ENCODE data around the gene DNAJC4.
A peak's percentile ranks its signal among the peaks of the same experiment; 100 is the strongest.

Gene DNAJC4, protein sequence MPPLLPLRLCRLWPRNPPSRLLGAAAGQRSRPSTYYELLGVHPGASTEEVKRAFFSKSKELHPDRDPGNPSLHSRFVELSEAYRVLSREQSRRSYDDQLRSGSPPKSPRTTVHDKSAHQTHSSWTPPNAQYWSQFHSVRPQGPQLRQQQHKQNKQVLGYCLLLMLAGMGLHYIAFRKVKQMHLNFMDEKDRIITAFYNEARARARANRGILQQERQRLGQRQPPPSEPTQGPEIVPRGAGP

DNA sequence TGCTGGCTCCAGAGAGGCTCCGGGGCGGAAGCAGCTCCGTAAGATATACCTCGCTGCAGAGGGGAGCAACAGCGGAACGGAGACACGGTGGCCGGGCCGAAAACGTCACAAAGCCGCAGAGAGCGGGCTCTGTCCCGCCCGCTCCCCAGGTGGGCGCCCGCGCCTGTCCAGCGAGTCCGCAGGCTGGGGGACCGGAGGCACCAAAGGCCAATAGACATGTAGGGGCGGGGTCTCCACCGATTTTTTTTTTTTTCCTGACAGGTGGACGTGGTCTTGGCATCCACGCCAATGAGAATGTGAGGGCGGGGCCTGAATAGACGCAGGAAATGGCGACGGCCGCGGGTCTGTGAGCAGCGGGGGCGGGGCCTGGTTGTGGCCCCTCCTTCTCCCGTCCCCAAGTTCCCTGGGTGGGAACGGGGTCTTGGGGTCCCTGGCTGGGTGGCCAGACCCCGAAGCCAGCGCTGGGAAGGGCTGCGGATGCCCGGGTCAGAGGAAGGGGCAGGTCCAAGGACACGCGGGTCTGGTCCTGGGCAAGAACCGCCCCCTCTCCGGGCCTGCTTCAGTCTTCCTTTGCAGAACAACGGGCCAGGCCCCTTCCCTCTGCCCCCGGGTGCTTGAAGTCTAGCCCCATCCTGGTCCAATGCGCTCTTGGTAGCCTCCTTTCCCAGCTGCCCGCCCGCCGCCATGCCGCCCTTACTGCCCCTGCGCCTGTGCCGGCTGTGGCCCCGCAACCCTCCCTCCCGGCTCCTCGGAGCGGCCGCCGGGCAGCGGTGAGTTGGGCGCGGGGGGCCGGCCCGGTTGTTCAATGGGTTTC is at the start of gene DNAJC4:
Gene DNAJC4, plus strand, starts transcription at position 378 of the 814 bp plus-strand sequence. Its CDS starts 307 bp downstream, at position 685.
- Mint-ChIP-seq H3K4me3 (peak within 1 kb of the TSS; percentile 85), H3K9me3 (no peaks in the 10 kb centered on the region), H3K36me3 (ENCODE audit: low read depth) (no peaks in the 10 kb centered on the region), H3K4me1 (ENCODE audit: low read depth) (peaks cover 35% of the 10 kb centered on the region), H3K27me3 (ENCODE audit: low read depth) (no peaks in the 10 kb centered on the region), H3K27ac (peak within 1 kb of the TSS; percentile 91)

DNA sequence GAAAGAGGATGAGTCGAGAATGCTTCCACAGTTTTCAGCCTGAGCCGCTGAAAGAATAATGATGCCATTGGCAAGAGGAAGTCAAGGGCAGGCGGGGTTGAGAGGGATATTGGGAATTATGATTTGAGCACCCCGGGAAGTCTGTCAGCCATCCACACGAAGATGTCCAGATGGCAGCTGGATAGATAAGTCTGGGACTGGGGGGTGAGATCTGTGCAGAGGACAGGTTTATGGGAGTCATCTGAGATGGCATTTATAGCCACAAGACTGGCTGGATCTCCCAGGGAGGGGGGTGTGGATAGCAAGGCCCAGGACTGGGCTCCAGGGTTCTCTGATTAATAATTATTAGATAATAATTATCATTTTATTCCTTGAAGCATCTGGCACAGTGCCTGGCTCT is 49.5 kb upstream of the DNAJC4 start:
- Mint-ChIP-seq H3K27me3 (ENCODE audit: low read depth) (no peaks in the 10 kb centered on the region), H3K9me3 (no peaks in the 10 kb centered on the region), H3K36me3 (ENCODE audit: low read depth) (peaks cover 8% of the 10 kb centered on the region), H3K4me1 (ENCODE audit: low read depth) (peaks cover 38% of the 10 kb centered on the region), H3K27ac (no peak overlapping the region), H3K4me3 (no peak overlapping the region)

DNA sequence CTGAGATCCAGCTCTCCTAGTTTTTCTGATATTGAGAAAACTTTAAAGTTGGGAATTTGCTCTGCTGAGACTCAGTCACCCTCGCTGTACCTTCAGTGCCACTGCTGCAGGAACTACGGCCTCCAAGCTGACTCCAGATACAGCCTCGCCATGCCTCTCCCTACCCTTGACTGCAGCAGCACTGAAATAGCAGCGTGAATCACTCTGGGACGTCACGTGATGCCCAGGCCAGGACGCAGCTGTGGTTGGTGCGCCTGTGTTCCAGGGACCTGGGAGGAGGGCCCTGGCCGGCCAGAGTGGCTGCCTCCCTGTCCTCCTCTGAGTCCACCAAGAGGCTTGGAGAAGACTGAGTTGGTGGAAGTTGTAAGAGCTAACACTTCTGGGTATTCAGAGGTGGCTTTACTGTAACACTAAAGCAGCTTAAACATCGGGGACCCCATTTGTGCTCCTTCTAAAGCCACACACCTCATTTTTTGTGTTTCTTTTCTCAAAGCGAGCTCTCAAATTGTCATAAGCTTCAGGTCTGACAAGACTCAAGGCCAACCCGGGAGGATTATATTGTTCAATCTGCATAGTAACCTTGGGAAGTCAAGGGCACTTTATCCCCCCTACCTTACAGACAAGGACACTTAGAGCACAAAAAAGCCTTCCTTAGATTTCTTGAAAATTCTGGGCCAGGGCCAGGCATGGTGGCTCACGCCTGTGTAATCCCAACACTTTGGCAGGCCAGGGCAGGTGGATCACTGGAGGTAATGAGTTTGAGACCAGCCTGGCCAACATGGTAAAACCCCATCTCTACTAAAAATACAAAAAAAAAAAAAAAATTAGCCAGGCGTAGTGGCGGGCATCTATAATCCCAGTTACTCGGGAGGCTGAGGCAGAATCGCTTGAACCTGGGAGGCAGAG is 48.6 kb upstream of the DNAJC4 start:
- Mint-ChIP-seq H3K9me3 (no peaks in the 10 kb centered on the region), H3K4me3 (no peak overlapping the region), H3K36me3 (ENCODE audit: low read depth) (peaks cover 10% of the 10 kb centered on the region), H3K27ac (peak overlapping the region; percentile 20), H3K27me3 (ENCODE audit: low read depth) (no peaks in the 10 kb centered on the region), H3K4me1 (ENCODE audit: low read depth) (peaks cover 37% of the 10 kb centered on the region)

DNA sequence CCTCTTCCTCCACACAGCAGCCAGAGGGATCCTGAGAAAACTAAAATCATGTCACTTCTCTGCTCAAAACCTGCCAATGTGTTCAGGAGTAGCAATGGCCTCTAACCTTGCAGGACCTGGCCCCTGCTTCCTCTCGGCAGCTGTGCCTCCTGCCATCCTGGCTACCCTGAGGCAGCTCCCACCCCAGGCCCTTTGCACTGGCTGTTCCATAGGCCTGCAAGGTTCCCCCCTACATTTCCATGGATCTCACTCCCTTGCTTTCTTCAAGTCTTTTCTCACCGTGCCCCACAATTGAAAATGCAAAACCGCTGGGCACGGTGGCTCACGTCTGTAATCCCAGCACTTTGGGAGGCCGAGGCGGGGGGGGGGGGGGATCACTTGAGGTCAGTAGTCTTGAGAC is 46.5 kb upstream of the DNAJC4 start:
- H3K4me1 Mint-ChIP-seq (ENCODE audit: low read depth) = peaks cover 27% of the 10 kb centered on the region
- H3K4me3 Mint-ChIP-seq = peak overlapping the region; percentile 60
- no peaks in the 10 kb centered on the region for H3K27me3 Mint-ChIP-seq (ENCODE audit: low read depth)
- H3K36me3 Mint-ChIP-seq (ENCODE audit: low read depth) = peaks cover 13% of the 10 kb centered on the region
- H3K27ac Mint-ChIP-seq = no peak overlapping the region
- no peaks in the 10 kb centered on the region for H3K9me3 Mint-ChIP-seq

DNA sequence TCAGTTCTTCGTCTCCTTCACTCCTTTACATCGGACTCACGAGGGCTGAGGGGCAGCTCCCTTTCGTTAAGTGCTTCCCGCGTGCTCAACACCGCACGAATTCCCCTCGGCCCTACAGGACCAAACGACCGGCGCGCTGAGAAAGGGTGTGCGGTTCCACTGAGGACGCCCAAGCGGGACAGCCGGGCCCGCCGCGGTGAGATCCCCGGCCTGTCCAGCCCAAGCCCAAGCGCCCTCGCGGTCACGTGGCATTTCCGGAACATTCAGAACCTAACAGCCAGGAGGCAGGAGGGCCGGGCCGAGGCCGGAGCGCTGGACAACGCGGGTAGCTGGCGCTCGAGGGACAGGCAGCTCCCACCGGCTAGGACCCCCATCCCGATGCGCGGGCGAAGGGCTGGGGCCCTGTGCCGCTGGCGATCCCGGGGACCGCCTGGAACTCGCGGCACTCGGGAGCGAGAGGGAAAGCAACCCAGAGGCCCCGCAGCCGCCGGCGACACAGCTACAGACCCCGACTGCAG is 45.1 kb upstream of the DNAJC4 start:
- Mint-ChIP-seq H3K27me3 (ENCODE audit: low read depth) (no peaks in the 10 kb centered on the region), H3K9me3 (no peaks in the 10 kb centered on the region), H3K36me3 (ENCODE audit: low read depth) (peaks cover 13% of the 10 kb centered on the region), H3K4me3 (peak overlapping the region; percentile 99), H3K27ac (peak overlapping the region; percentile 99), H3K4me1 (ENCODE audit: low read depth) (peaks cover 32% of the 10 kb centered on the region)

DNA sequence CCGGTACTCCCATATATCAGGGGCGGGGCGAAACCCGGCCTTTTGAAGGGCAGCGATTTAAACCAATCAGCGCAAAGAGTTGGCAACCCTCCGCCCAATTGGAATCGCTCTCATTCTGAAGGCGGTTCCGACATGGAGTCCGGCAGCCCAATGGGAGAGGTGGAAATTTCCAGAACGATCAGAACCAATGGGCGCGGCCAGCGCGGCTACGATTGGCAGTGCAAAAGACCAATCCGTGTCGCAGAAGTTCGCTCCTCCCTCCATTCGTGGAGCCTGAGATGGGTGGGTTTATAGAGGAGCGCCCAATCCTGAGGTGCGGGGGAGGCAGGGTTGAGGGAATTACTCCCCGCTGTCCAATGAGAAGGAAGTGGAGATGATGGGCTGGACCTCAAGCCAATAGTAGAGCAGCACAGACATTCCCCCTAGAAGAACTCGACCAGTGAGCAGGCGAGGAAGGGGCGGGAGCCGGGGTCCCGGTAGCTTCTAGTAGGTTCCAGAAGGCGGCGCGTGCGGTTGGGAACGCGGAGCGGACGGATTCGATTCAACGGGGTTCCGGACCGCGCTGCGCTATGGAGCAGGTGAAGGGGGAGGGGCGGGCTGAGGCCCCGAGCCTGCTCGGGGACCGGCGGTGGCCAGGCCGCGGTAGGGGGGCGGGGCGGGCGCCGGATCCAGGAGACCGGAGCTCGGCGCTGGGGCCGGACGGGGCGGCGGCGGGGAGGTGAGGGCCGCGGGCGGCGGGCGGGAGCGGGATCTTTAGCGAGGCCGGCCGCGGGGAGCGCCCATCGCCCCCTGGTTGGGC is 44.5 kb upstream of the DNAJC4 start, which contains the start of gene STIP1:
Gene STIP1, plus strand, starts transcription at position 479 of the 799 bp plus-strand sequence. Its CDS starts 91 bp downstream, at position 570.
- Mint-ChIP-seq H3K36me3 (ENCODE audit: low read depth) (peaks cover 16% of the 10 kb centered on the region), H3K27ac (peak within 1 kb of the TSS; percentile 99), H3K9me3 (no peaks in the 10 kb centered on the region), H3K27me3 (ENCODE audit: low read depth) (no peaks in the 10 kb centered on the region), H3K4me1 (ENCODE audit: low read depth) (peaks cover 34% of the 10 kb centered on the region), H3K4me3 (peak within 1 kb of the TSS; percentile 99)

DNA sequence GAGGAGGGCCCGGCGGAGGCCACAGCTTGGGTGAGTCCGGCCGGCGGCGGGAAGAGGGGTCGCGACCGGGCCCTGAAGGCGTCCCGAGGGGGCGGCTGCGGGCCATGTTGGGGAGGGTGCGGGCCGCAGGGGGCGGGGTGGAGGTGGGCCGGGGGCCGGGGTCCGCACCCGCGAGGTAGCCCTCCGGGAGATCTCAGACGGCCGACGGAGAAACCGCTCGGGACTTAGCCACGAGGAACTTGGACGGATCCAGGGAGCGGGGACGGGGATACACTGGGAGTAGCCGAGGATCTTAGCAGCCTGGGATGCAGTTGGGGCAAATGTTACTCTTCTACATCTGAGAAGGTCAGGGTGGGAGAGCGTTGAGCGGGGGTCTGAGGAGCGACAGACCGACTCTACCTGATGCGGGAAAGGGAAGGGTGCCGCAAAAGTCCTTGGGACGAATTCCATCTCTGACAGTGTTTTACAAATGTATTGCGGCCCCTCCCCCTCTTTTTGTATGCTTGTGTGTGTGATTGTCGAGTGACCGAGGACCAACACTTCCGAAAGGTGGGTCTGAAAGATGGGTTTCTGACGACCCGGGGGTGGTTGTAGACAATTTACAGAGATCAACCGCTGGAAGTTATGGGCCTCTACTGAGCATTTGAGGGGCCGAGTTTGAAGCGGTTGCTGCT is 43.7 kb upstream of the DNAJC4 start:
- Mint-ChIP-seq H3K4me1 (ENCODE audit: low read depth) (peaks cover 29% of the 10 kb centered on the region), H3K9me3 (no peaks in the 10 kb centered on the region), H3K4me3 (no peak overlapping the region), H3K27ac (no peak overlapping the region), H3K27me3 (ENCODE audit: low read depth) (no peaks in the 10 kb centered on the region), H3K36me3 (ENCODE audit: low read depth) (peaks cover 16% of the 10 kb centered on the region)

DNA sequence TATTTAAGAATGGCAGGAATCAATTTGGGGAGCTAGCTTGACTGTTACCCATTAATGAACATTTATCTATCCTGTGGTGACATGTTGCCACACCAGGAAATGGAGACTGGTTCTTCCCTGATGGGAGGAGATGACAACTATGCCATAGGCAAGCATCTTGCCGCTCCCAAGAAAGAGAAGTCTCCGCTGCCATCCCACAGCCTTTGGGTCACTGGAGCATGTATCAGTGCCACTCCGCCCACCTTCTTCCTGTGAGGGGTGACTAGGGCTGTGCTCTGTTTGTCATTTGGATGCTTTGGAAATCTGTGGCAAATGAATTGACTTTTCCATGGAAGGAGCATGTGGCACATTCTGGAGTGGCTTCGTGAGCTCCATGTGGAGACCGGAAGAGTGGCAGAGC is 37.9 kb upstream of the DNAJC4 start:
- Mint-ChIP-seq H3K27me3 (ENCODE audit: low read depth) (no peaks in the 10 kb centered on the region), H3K9me3 (no peaks in the 10 kb centered on the region), H3K36me3 (ENCODE audit: low read depth) (peaks cover 38% of the 10 kb centered on the region), H3K27ac (no peak overlapping the region), H3K4me3 (no peak overlapping the region), H3K4me1 (ENCODE audit: low read depth) (peaks cover 17% of the 10 kb centered on the region)

DNA sequence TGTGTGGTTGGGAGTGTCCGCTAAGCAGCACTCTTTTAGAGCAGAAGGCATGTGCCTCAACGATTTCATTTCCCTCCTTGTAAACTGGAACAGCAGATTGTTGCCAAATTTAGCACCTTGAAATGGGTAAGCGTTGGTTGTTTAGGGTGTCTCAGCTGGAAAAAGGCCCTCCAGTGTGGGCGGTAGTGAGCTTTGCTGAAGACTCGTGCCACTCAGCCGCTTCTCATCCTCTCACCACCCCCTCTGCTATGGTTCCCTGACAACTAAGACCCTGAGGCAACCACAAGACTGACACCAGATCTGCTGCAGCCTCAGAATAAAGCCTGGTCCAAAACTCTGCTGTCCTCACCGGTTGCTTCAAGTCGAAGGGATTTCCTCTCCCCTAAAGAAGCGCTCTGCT is 33.7 kb upstream of the DNAJC4 start:
- Mint-ChIP-seq H3K27me3 (ENCODE audit: low read depth) (no peaks in the 10 kb centered on the region), H3K9me3 (no peaks in the 10 kb centered on the region), H3K36me3 (ENCODE audit: low read depth) (peaks cover 47% of the 10 kb centered on the region), H3K27ac (no peak overlapping the region), H3K4me1 (ENCODE audit: low read depth) (peaks cover 5% of the 10 kb centered on the region), H3K4me3 (no peak overlapping the region)

DNA sequence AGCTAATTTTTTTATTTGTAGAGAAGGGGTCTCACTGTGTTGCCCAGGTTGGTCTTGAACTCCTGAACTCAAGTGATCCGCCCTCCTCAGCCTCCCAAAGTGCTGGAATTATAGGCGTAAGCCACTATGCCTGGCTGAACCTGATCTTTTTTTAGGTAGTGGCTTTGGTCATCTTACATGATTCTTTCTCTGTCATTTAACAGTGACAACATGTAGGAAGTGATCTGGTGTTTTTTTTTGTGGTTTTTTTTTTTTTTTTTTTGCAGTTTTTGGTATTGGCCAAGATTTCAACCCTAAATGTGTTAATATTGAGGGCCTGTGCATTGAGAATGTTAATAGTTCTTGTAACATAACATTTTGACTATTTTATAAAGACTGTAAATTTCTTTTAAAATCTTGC is 31.8 kb upstream of the DNAJC4 start:
- Mint-ChIP-seq H3K27ac (no peak overlapping the region), H3K4me3 (no peak overlapping the region), H3K27me3 (ENCODE audit: low read depth) (no peaks in the 10 kb centered on the region), H3K36me3 (ENCODE audit: low read depth) (peaks cover 58% of the 10 kb centered on the region), H3K9me3 (no peaks in the 10 kb centered on the region), H3K4me1 (ENCODE audit: low read depth) (peaks cover 5% of the 10 kb centered on the region)

DNA sequence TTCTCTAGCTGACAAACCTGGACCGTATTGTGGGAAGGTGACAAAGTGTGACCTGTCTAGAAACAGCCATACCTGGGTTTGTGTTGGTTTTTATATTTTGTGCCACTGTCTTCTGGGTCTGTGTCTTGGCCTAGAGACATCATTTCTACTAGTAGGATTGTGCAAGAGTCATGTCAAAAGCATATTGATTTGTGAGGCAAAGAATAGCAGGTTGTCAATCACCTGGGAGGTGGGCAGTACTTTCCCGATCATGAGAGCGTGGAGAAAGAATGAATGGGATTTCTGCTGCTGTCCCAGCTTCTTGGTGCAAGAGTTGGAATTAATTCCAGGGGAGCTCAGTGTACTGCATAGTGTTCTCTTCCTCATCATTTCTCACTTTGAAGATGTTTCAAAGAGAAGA is 28.8 kb upstream of the DNAJC4 start:
- no peak overlapping the region for H3K27ac Mint-ChIP-seq
- peaks cover 57% of the 10 kb centered on the region for H3K36me3 Mint-ChIP-seq (ENCODE audit: low read depth)
- no peaks in the 10 kb centered on the region for H3K9me3 Mint-ChIP-seq
- peaks cover 20% of the 10 kb centered on the region for H3K4me1 Mint-ChIP-seq (ENCODE audit: low read depth)
- no peak overlapping the region for H3K4me3 Mint-ChIP-seq
- H3K27me3 Mint-ChIP-seq (ENCODE audit: low read depth) = no peaks in the 10 kb centered on the region

DNA sequence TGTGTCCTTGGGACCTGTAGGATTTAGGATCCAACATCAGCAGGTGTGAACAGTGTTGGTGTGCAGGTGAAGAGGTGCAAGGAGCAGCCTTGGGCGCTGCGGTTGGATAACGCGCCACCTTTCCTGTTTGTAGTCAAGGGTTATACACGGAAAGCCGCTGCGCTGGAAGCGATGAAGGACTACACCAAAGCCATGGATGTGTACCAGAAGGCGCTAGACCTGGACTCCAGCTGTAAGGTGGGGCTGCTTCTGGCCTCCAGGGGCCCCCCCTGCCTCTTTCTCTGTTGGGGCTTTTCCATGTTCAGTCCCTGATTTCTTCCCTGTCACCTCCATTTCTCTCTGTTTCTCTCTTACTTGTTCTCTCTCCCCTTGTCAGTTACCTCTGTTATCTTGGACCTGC is 27.4 kb upstream of the DNAJC4 start:
- H3K4me3 Mint-ChIP-seq = no peak overlapping the region
- H3K4me1 Mint-ChIP-seq (ENCODE audit: low read depth) = peaks cover 22% of the 10 kb centered on the region
- H3K9me3 Mint-ChIP-seq = no peaks in the 10 kb centered on the region
- H3K27me3 Mint-ChIP-seq (ENCODE audit: low read depth) = no peaks in the 10 kb centered on the region
- H3K27ac Mint-ChIP-seq = peak overlapping the region; percentile 3
- peaks cover 56% of the 10 kb centered on the region for H3K36me3 Mint-ChIP-seq (ENCODE audit: low read depth)

DNA sequence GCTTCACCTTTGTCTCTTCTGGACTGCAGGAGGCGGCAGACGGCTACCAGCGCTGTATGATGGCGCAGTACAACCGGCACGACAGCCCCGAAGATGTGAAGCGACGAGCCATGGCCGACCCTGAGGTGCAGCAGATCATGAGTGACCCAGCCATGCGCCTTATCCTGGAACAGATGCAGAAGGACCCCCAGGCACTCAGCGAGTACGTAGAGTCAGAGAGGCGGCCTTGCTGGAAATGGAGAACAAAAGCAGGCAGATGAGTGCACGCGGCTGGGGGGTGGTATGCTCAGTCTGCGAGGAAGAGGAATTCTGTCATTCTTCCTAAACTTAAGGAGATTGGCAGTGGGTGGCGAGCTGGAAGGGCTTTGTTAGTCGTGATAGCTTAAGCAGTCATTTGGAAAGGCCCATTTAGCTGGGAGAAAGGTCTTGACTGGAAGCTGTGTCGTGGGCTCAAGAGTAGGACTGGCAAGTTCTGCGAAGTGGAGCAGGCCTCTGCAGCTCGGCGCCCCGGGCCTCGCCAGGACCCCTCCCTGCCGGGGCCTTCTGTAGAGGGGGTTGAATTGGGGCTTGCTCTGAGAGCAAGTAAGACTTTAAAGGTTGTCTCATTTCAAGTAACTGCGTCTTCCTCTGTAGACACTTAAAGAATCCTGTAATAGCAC is 26.8 kb upstream of the DNAJC4 start:
- Mint-ChIP-seq H3K4me3 (peak overlapping the region; percentile 28), H3K36me3 (ENCODE audit: low read depth) (peaks cover 56% of the 10 kb centered on the region), H3K27me3 (ENCODE audit: low read depth) (no peaks in the 10 kb centered on the region), H3K27ac (peak overlapping the region; percentile 3), H3K9me3 (no peaks in the 10 kb centered on the region), H3K4me1 (ENCODE audit: low read depth) (peaks cover 22% of the 10 kb centered on the region)
